SHP77 (cell line): ENCODE data around the gene GABBR1.

ENCODE experiments used
- DNase-seq, 2 experiments: peaks; one replicate each; lab custom pipeline; 2025; lab: John Stamatoyannopoulos, UW

Gene GABBR1

DNA sequence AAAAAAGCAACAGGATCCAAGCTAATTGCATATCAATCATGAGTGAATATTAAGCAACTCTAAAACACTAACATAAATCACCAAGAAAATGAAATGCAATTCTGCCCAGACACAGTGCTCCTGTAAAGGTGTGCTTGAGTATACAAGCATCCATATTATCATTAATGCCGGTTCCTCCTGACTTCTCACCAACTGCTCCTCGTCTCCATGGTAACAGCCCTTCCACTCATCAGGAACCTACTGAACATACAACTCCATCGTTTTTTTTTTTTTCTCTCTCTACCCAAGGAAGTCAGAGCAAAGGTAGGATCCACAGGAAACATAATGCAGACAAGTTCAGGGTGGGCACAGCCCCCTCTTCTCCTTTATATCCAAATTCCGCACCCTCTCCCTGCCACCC, 12.4 kb downstream of the GABBR1 start:
- DNase-seq, result no peak

DNA sequence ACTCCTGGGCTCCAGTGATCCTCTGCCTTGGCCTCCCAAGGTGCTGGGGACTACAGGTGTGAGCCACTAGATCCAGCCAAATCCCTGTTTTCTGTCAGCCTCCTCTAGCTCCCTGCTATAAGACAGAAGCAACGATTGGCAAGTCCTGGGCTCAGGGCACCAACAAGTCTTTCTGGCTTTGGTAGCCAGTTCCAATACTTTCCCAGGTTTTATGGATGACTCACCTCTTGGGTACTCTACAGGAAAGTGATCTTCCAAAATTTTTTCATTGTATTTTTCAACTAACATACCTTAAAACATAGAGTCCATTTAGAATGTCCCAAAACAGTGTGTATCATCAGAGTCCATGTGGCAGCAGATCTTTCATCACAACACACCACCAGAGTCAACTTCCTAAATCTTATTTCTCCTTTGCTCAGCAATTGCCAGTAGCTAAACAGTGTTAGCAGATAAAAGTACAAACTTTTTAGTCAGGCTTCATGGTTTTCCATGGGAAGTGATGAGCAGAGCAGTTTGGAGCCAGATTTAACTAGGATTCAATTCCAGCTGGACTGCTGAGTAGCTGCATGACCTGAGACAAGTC, 13.3 kb downstream of the GABBR1 start:
- no peak for DNase-seq

DNA sequence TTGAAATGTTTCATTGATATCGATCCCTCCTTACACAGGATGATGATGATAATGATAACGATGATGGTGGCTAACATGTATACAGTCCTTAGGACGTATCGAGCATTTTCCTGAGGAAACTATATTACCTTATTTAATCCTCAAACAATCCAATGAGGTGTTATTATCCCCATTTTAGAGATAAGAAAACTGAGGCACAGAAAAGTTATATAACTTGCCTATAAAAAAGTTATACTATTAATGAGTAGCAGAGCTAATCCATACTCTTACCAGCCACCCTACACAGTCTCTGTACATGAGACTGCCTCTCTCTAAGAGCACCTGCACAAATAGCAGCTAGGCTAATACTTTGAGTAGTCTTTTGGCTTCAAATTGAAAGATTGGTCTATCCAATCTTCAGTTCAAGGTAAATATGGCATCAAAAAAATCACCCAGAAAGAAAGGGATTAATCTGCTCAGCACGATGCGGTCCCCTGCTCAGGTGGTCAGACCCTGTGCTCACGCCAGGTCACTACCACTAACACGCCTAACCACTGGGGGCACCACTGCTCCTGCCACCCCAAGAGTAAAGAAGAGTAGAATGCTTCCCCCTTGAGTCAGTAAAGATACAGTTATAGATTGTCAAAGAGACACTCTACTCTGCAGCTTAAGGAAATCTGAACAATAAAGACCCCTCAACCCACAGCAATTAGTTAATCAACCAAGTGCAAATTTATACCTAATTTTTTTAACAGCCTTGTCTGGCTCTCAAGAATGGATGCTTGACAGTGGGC, 15.0 kb downstream of the GABBR1 start:
- DNase-seq, result no peak

DNA sequence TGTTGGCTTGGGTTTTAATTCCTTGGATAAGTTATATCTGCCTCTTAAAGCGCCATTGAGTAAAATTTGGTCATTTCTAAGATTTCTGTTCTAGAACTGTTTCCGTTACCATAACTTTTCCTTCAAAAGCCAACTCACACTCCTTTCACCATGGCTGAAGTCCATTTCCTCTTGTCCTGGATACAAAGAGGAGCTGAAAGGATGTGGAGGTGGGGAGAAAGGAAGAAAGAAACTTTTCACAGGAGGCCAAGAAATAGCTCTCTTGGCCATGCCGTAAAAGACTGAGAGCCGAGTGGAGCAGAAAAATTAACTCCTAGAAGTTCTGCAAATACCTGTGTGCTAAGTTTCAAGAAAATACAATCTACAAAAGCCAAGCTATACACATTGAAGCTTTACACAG, 21.6 kb downstream of the GABBR1 start:
- DNase-seq, result no peak

DNA sequence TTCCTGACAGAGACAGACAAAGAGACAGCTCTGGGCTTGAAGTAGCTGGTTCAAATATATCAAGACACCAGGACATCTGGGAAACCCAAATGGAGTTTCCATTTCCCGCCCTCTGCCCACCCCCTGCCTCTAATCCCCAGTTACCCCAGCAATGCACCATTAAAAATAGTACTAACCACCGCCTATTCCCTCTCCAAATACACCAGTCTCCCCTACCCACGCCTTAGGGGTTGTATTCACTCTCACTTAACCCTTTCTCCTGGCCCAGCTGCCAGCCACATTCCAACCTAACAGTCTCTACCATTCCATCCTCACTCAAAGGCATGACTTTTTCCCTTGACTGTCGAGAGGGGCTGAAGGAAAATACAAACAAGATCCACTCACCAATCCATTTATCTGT, 22.4 kb downstream of the GABBR1 start:
- DNase-seq, result no peak

DNA sequence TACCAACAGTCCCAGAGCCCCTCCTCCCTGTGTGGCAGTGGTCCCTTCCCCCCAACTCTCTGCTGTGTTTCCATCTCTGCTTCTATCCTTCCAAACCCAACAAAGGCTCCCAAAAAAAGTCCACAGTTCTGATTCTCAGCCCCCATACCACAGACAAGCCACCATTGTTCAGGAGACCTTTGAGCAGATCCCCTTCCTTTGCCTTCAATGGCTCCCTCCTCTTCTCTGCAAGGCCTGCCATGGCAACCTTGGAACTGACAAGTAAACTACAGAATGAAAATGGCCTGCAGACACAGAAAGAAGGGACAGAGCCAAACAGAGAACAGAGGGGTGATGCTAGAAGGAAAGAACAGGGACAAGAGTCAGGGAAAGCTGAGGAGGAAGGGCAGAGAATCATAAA, 24.9 kb downstream of the GABBR1 start:
- no peak for DNase-seq

DNA sequence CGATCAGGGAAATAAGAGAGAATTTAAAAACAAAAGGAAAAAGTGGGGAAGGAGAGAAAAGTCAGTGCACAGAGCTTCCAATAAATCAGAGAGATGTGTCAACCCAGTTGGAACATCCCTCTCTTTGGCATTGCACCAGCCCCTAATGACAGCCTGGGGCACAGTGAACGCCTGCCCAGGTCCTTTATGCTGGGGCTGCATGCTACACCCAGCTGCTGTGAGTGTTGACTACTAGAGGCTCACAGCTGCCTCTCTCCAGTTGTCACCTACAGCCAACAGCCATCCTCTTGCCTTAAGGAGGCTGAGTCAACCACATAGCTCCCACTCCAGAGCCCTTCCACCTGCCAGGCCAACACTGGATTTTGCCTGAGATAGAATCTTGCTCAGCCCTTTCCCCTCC, 29.1 kb downstream of the GABBR1 start:
- peak in 1 of 2 experiments; percentile 5 for DNase-seq

DNA sequence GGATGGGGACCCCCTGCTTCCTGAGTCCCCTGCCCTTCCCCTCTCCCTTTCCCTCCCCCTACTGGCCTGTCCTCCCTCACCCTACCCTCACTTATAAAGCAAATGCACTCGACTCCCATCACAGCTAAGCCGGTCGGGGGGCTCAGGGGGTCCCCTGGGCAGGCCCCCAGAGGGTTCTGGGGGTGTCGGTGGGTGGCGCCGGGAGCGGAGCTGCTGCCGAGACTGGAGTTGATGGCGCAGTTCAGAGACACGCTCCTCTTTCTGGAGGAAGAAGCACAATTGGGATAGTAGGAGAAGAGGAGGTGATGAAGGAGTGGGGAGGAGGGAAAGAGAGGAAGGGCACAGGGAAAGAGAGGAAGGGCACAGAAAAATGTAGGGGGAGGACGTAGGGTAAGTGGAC, 29.5 kb downstream of the GABBR1 start:
- no peak for DNase-seq

DNA sequence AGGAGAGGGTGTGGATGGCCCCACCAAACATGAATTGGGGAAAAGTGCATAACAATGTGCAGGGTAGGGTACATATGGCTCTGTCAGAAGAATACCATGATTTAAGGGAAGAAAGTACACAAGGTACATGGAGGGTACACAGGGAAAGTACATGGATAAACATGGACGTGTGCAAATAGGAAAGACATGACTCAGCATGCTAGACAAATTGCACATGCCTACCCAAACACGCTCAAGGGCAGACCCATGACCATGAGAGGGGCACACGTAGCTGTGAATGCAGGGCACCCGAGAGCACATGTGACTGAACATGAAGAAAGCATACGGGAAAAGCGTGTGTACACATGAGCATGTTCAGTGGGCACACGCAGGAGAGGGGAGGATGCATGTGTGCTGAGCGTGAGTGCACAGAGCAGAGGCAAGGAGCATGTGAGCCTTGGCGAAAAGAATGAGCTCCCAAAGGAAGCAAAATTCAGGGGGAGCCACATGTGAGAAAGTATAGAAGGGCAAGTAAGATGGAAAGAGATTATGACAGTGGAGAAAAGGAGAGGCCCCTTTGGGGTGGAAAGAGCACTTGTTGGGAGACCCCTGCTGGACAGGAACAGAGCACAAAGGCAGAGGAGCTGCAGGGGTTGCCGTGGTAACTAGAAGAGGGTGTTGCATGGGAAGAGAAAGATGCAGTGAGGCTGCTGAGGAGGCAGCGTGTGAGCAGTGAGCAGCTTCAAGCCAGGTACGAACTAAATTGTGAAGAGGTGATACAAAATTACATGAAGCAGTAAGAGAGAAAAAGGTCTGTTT, 30.2 kb downstream of the GABBR1 start:
- DNase-seq, result peak; percentile 15 to 35

DNA sequence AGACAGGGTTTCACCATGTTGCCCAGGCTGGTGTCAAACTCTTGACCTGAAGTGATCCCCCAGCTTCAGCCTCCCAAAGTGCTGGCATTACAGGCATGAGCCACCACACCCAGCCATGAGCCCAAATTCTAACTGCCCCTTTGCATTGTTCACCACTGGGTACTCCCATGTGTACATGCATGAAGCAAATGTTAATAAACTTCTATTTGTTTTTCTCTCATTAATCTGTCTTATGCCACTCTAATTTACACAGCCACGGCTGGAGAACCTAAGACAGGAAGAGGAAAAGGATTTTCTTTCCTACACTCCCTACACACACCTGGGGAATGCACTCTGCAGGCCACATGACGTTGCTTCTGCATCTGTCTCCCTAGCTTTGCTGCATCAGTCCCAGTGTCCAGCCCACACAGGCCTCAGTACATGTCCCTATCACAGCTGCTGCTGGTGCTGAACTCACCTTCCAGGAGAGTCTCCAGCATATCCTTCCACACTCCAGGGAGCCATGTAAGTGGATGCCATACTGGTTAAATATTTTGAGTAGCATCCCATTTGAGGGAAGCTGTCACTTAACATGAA, 34.7 kb downstream of the GABBR1 start:
- DNase-seq, result no peak

DNA sequence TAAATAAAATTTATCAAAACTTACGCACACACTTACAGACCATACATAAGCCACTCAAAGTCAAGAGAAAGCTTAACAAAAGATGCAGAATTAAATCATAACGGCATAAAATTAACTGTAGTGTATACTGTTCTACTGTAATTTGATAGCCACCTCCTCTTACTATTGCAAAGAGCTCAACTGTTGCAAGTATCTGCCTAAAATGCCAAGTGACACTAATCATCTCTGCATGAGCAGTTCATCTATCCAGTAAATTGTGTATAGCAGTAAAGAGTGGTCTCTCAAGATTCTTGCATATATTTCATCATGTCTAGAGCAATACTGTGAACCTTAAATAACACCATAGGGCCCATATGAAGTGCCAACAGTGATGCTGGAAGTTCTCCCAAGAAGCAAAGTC, 35.8 kb downstream of the GABBR1 start:
- no peak for DNase-seq

DNA sequence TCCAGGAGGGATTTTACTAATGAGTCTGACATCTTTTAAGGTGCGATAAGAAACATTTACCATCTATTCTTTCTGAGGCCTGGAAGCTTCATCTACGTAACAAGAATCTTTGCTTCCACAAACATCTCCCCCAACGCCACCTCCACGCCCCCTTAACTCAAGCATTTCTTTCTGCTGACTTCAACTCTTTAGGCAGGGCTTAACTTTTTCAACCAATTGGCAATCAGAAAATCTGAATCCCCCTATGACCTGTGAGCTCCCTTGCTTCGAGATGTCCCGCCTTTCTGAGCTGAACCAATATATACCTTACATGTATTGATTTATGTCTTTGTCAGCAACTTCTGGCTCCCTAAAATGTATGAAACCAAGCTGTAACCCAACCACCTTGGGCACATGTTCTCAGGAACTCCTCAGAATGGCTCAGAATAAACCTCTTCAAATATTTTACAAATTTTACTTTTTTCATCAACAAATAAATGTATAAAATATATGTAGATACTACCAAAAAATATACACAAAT, 36.5 kb downstream of the GABBR1 start:
- DNase-seq, result no peak

DNA sequence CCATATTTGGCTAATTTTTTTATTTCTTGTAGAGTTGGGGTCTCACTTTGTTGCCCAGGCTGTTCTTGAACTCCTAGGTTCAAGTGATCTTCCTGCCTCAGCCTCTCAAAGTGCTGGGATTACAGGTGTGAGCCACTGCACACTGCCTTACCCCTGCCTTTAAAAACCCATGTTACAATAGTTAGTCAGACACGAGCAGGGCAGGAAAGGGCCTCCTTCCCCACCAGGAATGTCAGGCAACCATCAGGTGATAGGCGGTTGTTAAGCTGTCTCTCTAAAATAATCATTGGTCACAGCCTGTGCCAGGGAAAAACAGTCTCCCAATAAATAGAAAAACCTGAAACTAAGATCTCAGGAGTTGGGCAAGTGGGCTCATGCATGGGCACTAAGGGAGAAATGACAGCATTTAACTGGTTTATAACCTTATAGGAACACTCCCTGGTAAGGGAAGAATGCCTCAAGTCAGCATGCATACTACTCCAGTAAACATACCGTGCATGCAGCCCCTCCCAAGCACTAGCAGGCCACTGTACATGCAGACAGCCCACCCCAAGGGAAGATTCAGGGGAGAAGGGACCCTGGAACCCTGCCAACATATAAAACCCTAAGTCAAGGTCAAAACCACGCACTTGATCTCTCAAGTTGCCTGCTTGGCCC, 39.7 kb downstream of the GABBR1 start:
- no peak for DNase-seq

DNA sequence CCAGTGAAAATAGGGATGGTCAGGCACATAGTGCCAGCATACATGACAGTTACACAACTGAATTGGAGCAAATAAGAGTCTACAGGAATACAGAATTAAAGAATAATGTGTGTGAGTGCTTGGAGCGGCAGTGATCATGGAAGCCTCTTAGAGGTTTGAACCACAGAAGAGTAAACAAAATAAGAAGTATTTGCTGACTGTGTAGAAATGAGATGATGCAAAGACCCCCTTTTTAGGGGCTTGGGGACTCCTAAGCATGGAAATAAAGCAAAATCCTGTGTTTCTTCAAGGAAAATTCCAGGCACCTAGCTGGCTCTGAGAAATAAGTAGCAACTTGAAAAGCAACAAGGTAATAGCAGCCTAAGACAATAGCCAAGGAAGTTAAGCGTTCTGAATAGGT, 41.3 kb downstream of the GABBR1 start:
- DNase-seq, result no peak

DNA sequence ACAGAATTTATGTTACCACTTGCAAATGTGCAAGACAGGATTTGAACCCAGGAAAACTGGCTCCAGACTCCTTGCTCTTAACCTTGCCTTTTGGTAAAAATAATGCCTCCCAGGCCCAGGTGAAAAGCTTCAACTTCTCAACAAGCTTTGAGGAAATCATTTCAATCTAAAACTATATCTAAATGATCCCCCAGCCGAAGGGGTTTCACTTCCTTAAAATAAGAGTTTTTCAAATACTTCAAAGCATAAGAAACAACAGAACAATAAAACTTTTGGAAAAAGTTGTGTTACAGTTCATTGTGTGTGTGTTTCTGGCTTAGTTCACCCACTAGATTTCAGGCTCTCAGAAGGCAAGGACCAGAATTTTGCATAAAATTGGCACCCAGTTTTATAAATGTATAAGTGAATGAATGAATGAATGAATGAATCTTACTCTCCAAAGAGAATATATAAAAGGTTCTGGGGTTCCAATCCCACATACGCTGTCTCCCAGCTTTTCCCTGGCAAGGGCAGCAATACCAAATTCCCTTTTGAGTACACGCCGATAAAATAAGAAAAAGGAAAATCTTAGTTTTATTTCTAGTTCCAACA, 42.7 kb downstream of the GABBR1 start:
- no peak for DNase-seq

DNA sequence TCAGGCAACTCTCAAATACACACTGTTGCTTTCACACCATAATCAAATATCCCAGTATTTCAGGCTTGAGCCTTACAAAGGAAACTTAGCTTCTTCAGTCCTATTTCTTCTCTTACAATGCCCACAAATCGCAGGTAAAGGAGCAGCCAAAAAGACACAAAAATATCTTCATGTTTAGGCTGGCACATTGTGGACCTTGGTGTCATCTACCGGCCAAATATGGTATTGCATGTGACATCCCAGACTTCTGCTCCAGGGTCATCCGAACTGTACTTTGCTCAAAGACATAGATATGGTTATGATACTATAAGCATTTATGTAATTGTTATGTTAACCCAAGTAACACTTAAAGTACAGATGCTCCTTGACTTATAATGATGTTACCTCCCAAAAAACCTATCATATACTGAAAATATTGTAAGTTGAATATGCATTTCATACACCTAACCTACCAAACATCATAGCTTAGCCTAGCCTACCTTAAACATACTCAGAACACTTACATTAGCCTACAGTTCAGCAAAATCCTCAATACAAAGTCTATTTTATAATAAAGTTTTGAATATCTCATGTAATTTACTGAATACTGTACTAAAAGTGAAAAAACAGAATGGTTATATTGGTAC, 43.4 kb downstream of the GABBR1 start:
- peak; percentile 4 to 33 for DNase-seq

DNA sequence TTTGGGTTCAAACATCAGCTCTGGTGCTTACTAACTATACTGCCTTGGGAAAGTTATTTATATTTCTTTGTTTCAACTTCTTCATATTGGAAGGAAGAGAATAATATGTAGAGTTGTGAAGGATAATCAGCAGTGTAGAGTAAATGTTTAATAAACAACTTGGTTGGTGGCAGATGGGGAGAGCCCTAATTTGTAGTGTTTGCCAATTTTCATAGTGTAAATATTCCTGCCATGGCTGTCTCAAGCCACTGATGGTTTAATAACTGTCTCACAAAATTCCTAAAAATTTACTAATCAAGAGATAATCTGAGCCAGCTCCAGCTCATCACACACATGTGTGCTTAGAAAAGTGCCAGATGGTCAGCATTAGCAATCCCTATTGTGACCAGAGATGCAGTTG, 48.2 kb downstream of the GABBR1 start, which contains the start of gene OR2H2:
OR2H2 (plus strand) TSS at position 301 of the 400 bp plus-strand sequence. CDS start 2,824 bp downstream, outside the sequence.
- DNase-seq, result no peak

DNA sequence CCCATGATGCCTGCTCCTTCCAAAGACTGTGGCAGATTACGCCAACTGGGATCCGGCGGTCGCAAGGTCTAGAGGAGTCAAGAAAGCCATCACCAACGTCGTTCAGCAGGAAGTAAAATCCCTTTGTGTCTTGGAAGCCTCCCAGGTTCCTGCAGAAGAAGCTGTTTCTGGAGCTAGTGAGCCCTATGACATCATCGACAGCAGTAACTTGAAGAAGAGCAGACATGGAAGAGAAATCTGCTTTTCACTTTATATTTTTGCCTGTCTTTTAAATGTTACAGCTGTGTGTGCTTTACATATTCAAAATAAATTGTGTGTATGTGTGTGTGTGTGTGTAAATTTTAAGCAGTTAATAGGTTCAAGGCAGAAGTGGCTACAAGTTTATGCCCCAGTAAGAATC, 55.4 kb downstream of the GABBR1 start:
- DNase-seq, result no peak

DNA sequence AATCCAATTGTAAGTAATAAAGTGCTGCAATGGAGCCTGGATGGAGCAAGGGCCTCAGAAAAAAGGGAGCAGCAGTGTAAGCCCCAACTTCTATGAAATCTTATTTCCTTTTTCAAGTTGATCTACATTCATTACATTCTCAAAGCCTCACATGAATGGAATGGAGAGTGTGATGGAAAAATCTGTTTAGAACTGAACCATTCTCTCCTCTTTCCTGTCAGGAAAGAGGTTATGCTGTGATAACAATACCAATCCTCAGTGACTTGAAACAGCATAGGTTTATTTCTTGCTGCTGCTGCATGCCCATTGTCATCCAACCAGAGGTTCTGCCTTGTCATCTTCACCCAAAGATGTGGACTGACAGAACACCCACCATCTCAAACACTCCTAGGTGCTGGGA, 56.9 kb downstream of the GABBR1 start:
- DNase-seq, result no peak

DNA sequence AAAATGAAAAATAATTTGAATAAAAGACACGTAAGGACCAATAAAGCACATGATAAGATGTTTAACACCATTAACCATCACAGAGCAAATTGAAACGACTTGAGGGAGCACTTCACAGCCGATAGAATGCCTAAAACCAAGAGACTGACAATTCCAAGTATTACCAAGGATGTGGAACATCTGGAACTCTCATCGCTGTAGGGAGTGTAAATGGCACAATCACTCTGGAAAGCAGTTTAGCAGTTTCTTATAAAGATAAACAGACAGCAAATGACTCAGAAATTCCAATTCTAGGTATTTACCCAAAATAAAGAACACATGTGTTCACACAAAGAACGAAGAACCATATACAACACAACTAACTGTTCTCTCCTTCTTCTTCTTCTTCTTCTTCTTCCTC, 65.0 kb downstream of the GABBR1 start:
- no peak for DNase-seq

DNA sequence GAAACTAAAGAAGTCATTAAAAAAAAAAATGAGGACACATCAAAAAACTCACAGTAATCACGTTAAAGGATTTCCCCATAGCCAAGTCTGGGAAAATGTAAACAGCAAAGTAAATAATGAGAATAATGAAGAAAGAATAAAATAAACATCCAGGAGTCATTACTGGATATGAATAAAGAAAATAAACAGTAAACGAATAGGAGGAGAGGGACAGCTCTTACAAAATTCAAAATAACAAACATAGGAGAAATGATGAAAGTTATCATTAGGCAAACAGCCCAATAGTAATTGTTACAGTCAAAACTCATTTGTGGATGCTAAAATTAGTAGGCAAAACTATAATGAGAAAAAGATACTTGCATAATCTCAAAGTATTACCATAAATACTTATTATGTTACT, 65.4 kb downstream of the GABBR1 start:
- DNase-seq, result no peak
